DMS 273 (cell line): ENCODE results near the gene ERBB2.

Experiments
- DNase-seq: peaks from one replicate; lab custom pipeline; 2025; ENCODE audit not compliant: unreplicated experiment; lab: John Stamatoyannopoulos, UW

The ERBB2 gene

GRCh38 chr17:39699818-39700147, at the start of gene ERBB2:
ERBB2 (plus strand) TSS chr17:39700064; CDS start chr17:39700239, 175 bp downstream.
- DNase-seq, result peak; percentile 22

GRCh38 chr17:39650121-39650579, 49.7 kb upstream of the ERBB2 start:
- DNase-seq, result no peak

- no peak for DNase-seq
Observed at GRCh38 chr17:39651923-39652586, 47.8 kb upstream of the ERBB2 start.

GRCh38 chr17:39652587-39653315, 47.1 kb upstream of the ERBB2 start:
- DNase-seq, result no peak

GRCh38 chr17:39653316-39653661, 46.6 kb upstream of the ERBB2 start:
- DNase-seq, result no peak

GRCh38 chr17:39653662-39654331, 46.1 kb upstream of the ERBB2 start:
- DNase-seq, result peak; percentile 76

- DNase-seq, result no peak
Observed at GRCh38 chr17:39655105-39655504, 44.8 kb upstream of the ERBB2 start.

- DNase-seq, result no peak
Observed at GRCh38 chr17:39658346-39658745, 41.5 kb upstream of the ERBB2 start.

- DNase-seq, result no peak
Observed at GRCh38 chr17:39658760-39659159, 41.1 kb upstream of the ERBB2 start.

- no peak for DNase-seq
Observed at GRCh38 chr17:39659279-39660010, 40.4 kb upstream of the ERBB2 start.

- DNase-seq, result no peak
Observed at GRCh38 chr17:39660011-39660360, 39.9 kb upstream of the ERBB2 start.

- DNase-seq, result no peak
Observed at GRCh38 chr17:39660397-39661385, 39.2 kb upstream of the ERBB2 start.

GRCh38 chr17:39661744-39662541, 37.9 kb upstream of the ERBB2 start:
- DNase-seq, result no peak

GRCh38 chr17:39662551-39663339, 37.1 kb upstream of the ERBB2 start:
- DNase-seq, result peak; percentile 34

GRCh38 chr17:39663340-39663687, 36.5 kb upstream of the ERBB2 start:
- peak; percentile 38 for DNase-seq

GRCh38 chr17:39663688-39664580, 35.9 kb upstream of the ERBB2 start:
- DNase-seq, result peak; percentile 60

GRCh38 chr17:39664581-39665561, 35.0 kb upstream of the ERBB2 start, which contains the start of gene TCAP:
TCAP (plus strand) TSS chr17:39665349; CDS start chr17:39665360, 11 bp downstream.
- DNase-seq, result no peak
